ENCODE results near the gene FAM98B.

FAM98B gene

DNA sequence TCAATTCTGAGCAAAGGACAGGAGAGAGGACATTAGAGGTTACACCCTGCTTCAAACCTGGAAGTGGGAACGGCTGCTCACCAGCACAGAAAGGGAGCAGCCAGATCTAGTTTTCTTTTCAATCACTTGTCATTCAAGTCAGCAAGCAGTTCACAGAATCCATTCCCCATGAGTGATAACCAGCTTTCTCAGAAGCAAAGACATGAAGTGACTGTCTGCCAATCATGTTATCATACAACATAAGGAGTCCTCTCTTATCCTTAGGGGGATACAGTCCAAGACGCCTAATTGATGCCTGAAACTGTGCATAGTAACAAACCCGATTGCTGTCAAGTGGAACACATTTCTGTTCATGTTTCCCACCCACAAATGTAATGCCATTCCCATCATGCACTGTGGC lies 54.7 kb downstream of the FAM98B start:
- peak in 1 of 5 donors; percentile 76 for DNase-seq

DNA sequence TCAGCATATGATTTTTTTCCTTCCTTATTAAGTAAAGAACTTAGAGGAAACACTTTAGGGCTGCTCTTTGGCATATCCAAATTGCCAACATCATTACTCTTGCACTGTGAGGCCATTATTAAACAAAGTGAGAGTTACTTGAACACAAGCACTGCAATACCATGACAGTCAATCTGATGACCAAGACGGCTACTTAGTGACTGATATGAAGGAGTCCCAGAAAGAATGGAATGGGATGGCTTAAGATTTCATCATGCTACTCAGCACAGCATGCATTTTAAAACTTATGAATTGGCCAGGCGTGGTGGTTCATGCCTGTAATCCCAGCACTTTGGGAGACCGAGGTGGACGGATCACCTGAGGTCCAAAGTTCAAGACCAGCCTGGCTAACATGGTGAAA lies 55.2 kb downstream of the FAM98B start:
- peak in 1 of 5 donors; percentile 28 for DNase-seq

- no peak for DNase-seq
Observed at GRCh38 chr15:38512901-38513300, 59.0 kb downstream of the FAM98B start.

- no peak for DNase-seq
Observed at GRCh38 chr15:38514601-38515000, 60.7 kb downstream of the FAM98B start.

- DNase-seq: no peak
Observed at GRCh38 chr15:38516626-38517025, 62.7 kb downstream of the FAM98B start.

DNA sequence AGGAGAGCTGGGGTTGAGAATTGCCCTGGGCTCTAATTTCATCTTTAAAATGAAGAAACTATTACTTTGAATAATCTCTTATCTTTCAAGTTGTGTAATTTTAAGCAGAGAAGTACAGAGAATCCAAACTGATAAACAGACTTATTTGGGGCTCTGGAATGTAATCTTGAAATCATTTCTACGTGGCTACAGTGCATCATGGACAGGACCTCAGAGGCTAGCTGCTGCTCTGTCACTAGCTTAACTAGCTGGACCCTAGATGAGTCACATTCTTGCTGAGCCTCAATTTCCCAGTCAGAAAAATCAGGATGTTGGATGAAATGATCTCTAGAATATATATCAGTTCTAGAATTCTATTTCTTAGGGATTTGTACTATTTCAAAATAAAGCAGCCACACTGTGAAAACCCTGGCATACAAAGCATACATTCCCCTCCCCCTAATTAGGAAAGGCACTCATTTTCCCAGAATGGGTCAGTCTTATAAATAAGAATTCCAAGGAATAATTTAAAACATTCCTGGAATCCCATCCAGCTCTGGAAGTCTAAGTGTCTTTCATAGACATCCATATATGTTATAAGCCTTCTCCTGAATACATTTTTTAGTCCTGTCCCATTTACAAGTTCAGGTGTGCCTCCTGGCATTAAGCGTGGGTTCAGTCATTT lies 63.5 kb downstream of the FAM98B start:
- no peak for DNase-seq

DNA sequence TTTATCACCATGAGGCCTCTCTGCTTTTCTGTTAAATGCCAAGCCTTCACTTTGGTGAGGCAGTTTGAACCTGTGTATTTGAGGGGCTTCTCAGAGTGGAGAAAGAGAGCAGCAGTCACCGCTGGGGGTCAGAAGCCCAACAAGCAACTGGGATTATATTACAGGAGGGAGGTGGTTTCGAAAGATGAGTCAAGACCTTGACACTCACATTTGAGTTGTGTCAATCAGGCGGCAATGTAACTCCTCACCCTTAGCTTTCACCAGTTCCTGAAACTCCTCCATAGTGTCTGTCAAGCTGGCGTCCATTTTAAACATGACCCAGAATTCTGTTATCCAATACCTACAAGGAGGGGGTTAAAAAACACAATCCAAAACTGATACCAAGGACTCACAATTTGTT lies 64.2 kb downstream of the FAM98B start:
- DNase-seq: no peak

DNA sequence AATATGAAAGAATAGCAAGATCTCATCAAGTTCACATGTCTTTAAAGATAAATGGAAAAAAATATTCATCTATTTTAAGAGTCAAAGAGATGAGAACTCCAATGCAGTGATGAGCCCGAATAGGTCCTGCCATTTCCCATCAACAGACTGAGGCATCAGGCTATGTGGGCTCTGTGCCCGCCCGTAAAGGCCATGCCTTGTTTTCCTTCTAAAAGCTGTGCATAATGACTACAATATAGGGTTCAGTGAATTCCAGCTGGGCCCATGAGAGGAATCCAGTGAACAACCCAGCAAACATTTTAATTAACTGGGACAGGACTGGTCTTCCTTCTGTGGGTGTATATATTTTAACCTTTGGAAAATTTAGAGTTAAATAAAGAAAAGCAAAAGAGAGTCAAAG lies 66.1 kb downstream of the FAM98B start:
- DNase-seq: no peak

GRCh38 chr15:38521316-38521715 lies 67.4 kb downstream of the FAM98B start:
- no peak for DNase-seq

GRCh38 chr15:38522922-38523321 lies 69.0 kb downstream of the FAM98B start:
- DNase-seq: no peak

- no peak for DNase-seq
Observed at GRCh38 chr15:38524156-38524555, 70.2 kb downstream of the FAM98B start.

DNA sequence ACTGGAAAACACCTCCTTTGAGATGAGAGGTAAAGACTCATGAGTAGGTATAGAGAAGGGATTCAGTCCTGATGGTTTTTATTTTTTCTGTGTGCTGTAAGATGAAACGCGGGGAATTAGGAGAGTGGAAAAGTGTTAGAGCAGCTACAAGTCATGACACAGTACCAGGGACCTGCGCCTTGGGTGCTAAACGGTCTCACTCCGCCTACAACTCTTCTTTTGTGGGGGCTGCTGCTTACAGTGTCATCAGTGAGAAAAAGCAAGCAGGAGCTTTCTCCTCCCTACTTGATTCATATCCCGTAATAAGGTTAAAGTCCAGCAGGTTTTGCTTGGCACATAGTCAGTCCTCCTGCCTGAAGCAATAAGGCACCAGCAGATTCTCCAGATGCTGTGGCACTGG lies 71.6 kb downstream of the FAM98B start:
- no peak for DNase-seq

DNA sequence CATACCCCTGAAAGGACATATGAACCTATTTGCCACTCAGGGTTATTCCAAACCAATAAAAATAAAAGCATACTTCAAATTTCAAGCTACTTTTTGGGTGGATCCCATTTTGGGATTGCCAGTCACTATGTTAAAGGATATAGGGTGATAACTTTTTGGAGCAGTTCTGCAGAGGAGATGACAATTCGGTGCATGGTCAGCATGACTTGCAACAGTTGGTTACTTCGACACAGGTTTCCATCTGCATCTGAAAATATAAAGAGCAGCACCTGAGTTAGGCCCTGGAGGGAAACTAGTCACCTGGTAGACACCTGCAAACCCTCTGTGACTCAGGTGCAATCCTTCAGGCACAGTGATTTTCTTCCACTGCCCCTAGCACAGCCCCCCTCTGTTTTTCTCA lies 72.2 kb downstream of the FAM98B start:
- DNase-seq: no peak

GRCh38 chr15:38528294-38528693 lies 74.4 kb downstream of the FAM98B start:
- no peak for DNase-seq

DNA sequence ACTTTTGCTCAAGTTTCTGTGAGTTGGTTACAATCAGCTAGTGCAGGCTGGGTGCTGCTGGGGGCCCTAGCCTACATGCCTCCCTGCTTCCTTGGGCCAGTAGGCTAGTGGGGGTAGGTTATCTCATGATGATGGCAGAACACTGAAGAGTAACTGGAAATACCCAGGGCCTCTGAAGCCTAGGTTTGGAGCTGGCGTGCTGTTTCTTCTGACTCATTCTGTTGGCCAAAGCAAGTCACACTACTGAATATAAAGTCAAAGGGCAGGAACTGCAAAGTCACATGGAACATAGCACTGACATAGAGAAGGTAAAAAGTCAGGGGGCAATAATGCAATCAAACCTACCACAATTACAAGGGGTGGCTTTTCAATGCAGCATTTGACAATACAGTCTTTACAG lies 76.2 kb downstream of the FAM98B start:
- DNase-seq: peak in 1 of 5 donors; percentile 49

GRCh38 chr15:38531509-38531908 lies 77.6 kb downstream of the FAM98B start:
- no peak for DNase-seq

GRCh38 chr15:38532728-38533127 lies 78.8 kb downstream of the FAM98B start:
- no peak for DNase-seq

- no peak for DNase-seq
Observed at GRCh38 chr15:38533416-38533915, 79.5 kb downstream of the FAM98B start.

- DNase-seq: no peak
Observed at GRCh38 chr15:38533926-38534325, 80.0 kb downstream of the FAM98B start.

GRCh38 chr15:38534691-38535090 lies 80.8 kb downstream of the FAM98B start:
- DNase-seq: no peak

DNA sequence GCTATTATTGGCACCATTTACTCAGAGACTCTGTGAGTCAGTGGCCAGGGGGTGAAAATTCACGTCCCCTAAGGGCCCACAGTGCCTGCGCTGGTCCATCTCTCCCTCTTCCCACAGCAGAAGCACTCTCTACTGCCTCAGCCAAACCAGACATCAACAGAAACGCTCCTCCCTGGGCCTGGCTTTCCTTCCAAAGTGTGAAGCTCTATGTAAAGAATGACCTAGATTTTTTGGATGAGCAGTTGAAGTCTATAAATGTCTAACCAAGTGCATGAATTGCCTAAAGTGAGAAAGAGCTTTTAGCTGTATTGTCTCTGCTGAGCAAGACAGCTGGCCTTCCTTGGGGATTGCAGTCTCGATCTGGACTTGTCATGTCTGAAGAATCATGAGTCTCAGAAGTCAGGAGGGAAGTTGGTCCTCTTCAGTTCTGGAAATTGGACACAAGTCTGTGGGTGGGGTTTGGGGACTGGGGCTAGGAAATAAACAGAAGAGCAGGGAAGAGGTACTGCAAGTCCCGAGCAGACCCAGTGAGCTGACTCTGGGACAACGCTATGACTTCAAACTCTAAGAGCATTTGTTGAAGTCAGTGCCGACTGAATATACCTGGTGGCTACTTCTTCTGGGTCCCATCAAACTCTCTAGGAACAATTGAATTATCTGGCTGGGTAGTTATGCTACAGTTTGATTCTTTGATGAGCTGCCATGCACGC lies 81.7 kb downstream of the FAM98B start:
- no peak for DNase-seq

- no peak for DNase-seq
Observed at GRCh38 chr15:38536201-38536676, 82.3 kb downstream of the FAM98B start.
